GM18508 (cell line): ENCODE measurements around the gene SMAD5.

Experiments
- ATAC-seq: cut with Tn5 transposase; IDR thresholded peaks from one replicate; pipeline ENCODE4 v1.9.1; 2021; ENCODE audit warnings: moderate number of reproducible peaks; ENCODE audit not compliant: insufficient read depth, unreplicated experiment

The SMAD5 gene

GRCh38 chr5:136211282-136212040 lies 78.8 kb downstream of the SMAD5 start:
- no peak for ATAC-seq

DNA sequence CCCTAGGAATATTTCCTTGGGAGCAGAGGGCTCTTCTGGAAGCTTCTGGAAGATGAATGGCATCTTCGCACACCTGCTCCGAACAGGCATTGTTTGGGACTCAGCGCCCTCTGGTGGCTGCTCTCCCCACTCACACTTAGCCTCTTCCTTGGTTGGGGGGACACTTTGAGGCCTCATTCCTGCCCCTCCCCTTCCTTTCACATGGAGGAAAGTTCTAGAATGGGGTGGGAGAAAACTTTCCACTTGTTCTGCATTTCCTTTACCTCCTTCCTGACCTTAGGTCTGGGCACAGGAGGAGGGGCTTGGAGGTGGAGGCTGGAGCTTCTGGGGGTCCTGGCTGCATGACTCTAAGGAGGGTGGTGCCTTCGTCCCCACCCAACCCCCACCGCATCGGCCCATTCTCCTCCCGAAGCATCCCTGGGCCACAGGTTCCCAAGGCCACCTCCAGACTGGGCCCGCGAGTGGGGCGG lies 79.6 kb downstream of the SMAD5 start:
- ATAC-seq: no peak

GRCh38 chr5:136213919-136214493 lies 81.4 kb downstream of the SMAD5 start:
- ATAC-seq: no peak

DNA sequence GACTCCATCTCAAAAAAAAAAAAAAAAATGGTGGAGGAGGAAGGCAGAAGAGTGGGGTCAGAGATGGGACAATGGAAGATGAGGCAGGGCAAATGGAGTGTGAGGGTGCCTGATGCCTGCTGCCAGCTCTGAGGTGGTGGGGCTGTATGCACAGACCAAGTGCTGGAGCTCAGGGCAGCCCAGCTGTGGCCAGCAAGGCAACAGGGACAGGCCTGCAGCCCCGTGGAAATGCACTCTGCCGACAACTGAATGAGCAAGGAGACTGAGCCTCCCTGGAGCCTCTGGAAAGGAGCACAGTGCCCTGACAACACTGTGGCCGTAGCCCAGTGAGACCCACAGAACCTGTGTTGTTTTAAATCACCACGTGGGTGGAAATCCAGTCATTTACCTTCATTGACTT lies 83.2 kb downstream of the SMAD5 start:
- ATAC-seq: no peak

- no peak for ATAC-seq
Observed at GRCh38 chr5:136216230-136216629, 83.6 kb downstream of the SMAD5 start.

GRCh38 chr5:136221340-136221739 lies 88.7 kb downstream of the SMAD5 start:
- ATAC-seq: no peak

GRCh38 chr5:136222580-136223235 lies 90.1 kb downstream of the SMAD5 start:
- no peak for ATAC-seq

DNA sequence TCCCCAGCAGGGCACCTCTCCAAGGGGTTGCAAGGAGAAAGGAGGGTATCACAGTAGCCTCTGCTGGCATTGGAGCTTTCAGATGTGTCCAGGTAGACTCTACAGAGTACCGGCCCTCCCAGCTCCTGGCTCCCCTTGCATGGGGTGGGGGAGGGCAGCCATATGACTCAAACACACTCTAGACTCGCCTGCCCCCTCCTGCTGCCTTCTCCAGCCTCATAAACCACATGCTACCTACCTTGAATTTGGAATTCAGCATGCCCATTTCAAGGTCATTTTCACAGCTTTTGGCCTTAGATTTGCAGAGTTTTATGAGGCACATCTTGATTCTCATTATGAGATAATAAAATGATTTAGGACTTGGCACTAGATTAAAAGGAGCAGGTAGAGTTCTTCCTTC lies 93.2 kb downstream of the SMAD5 start:
- no peak for ATAC-seq

GRCh38 chr5:136226401-136226800 lies 93.8 kb downstream of the SMAD5 start:
- no peak for ATAC-seq

DNA sequence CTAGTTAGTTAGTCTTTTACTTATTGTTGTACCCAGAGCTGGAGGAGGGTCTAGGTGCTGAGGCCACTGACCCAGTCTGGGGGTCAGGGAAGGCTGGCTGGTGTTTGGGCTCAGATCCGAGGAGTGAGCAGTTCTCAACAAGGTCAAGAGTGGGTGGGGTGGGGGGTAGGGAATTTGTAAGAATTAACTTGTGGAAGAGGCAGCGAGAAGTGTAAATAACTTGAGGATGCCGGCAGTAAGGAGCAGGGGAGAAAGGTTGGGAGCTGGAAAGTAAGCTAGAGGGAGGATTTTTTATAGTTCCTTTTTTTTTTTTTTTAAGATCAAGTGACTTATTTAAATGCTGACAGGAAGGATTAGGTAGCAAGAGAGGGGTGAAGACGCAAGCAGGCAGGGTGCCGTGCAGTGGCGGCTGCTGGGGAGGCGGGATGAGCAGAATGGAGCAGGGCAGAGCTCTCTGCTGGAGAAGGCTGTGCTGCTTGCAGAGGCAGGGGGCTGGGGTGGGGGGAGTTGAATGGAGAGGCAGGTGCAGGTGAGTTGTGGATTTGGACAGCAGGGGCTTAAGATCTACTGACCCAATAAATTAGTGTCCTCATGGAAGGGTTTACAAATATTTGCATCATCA lies 95.6 kb downstream of the SMAD5 start:
- ATAC-seq: no peak

GRCh38 chr5:136230176-136230575 lies 97.5 kb downstream of the SMAD5 start:
- no peak for ATAC-seq

- peak; percentile 82 for ATAC-seq
Observed at GRCh38 chr5:136232316-136232715, 99.7 kb downstream of the SMAD5 start.
